ENCODE results near the gene ALK. TPM values are rescaled to one million over a fixed set of nuclear protein-coding genes. Genes with fewer than 3 reads are reported as not detected.

ALK gene
- total and polyA plus RNA-seq, 2 donors (not counting 1 experiment from before 2014, with no cell fraction given): not detected

DNA sequence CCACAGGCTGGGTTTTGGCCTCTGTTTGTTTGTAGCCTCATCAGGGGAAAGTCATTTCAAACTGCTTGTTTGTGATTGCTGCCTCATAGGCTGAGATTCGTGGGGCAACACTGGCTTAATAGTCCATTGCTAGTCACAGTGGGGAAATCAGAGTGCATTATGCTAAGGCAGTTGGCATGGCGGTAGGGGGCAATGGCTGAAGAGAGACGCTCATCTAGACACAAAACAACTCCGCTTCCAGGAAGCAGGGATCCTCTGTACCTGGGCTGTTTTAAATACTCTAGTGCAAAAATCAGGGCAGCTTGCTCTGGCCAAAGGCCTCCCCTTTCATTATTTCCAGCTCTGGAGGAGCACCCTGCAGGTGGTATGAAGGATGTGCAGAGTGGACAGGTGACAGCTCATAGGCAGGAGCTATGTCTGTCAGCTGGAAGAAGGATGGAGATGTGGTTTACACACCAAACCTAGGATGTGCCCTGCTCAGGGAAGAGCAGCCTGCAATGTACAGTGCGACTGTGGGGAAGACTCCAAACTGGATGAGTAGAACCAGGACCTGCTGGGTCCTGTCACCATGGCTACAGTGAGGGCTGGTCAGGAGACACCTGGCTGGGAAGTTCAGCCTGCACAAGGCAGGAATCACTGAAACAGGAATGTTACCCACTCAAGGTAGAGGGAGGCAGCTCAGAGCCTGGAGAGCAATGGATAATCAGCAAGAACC lies 571.9 kb downstream of the ALK start:
- Mint-ChIP-seq H3K27me3 (peaks cover 24% of the 10 kb centered on the region), H3K4me1 (no peaks in the 10 kb centered on the region), H3K4me3 (no peak overlapping the region), H3K9me3 (ENCODE audit: insufficient read depth) (no peaks in the 10 kb centered on the region), H3K27ac (no peak overlapping the region)
- CTCF ChIA-PET: no interaction called here
- ATAC-seq (ENCODE audit: low read depth) (no peak), DNase-seq (no peak)
- peaks cover 0 to 3% (median 0%) of the 10 kb centered on the region in 4 experiments for H3K27me3 ChIP-seq (replicated peaks in 1 of 4; ENCODE audit: control extremely low read depth in 1 of 4, control insufficient read depth in 3 of 4, insufficient read depth in 4 of 4, low read length in 3 of 4)
- H3K36me3 ChIP-seq (replicated peaks in 1 of 2; ENCODE audit: control extremely low read depth in 1 of 2, control insufficient read depth in 1 of 2, extremely low read depth in 1 of 2, insufficient read depth in 2 of 2, low read length in 1 of 2): no peaks in the 10 kb centered on the region
- H3K4me1 ChIP-seq (ENCODE audit: control insufficient read depth in 2 of 2, insufficient read depth in 2 of 2, low read length in 2 of 2): no peaks in the 10 kb centered on the region
- H3K79me2 ChIP-seq (ENCODE audit: control insufficient read depth, insufficient read depth, low read length): no peaks in the 10 kb centered on the region
- H3K9ac ChIP-seq (ENCODE audit: low read length): no peak overlapping the region
- no peak overlapping the region for H3K4me2 ChIP-seq (replicated peaks; ENCODE audit: low read depth, low read length, poor library complexity, severe bottlenecking)
- no peaks in the 10 kb centered on the region for H3K9me3 ChIP-seq (ENCODE audit: control extremely low read depth in 1 of 3, control insufficient read depth in 2 of 3, insufficient read depth in 1 of 3, low read length in 2 of 3)
- intact Hi-C loops (cut with micrococcal nuclease): no loop called here
- H4K20me1 ChIP-seq (ENCODE audit: control insufficient read depth, insufficient read depth, low read length, poor library complexity, severe bottlenecking): no peaks in the 10 kb centered on the region
- POLR2A ChIA-PET: no interaction called here
- no peak overlapping the region for H3K27ac ChIP-seq (ENCODE audit: low read length in 2 of 2)
- no peak overlapping the region for H3K4me3 ChIP-seq (ENCODE audit: control extremely low read depth in 1 of 5, extremely low read depth in 1 of 5, insufficient read depth in 1 of 5, low read depth in 2 of 5, low read length in 4 of 5)
- WGBS (ENCODE audit: insufficient coverage): 93% methylated on average over 5 of the region's 5 CpGs
- no peak overlapping the region for H2AFZ ChIP-seq (ENCODE audit: insufficient read depth, low read depth, low read length, poor library complexity, severe bottlenecking)
- TF ChIP-seq EZH2 (IDR thresholded peaks at IDR 0.05; ENCODE audit: borderline replicate concordance, insufficient read depth, low read depth, low read length, poor library complexity, severe bottlenecking) (no peak), CTCF (IDR thresholded peaks at IDR 0.05) (no peak)

DNA sequence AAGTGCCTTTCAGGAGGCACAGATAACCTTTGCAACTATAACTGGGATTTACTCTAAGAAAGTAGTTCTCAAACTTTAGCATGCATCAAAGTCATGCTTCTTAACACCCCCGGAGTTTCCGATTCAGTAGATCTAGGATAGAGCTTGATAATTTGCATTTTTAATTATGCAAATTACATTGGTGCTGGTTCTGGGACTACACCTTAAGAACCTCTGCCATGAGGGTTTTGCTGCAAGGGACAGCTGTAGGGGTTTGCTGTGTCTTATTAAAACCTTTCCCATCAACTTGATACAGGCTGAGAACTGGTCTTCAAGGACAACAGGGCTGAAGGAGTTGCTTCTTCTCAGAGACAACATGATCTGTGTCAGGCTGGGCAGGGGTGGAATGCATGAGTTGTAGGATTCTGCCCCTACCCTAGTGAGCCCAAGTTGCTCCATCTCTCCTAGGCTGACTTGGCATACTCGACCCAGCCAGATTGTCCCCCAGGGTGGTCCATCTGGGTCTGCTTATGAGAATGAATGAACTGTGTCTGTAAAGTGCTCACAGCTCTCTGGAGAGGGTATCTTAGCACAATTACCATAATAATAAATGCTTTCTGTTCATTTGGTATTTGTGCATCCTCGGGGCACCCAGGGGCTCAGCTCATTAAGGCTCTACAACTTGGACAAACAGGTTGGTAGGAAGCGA lies 573.5 kb downstream of the ALK start:
- H3K4me1 Mint-ChIP-seq: no peaks in the 10 kb centered on the region
- H3K36me3 ChIP-seq (replicated peaks in 1 of 2; ENCODE audit: control extremely low read depth in 1 of 2, control insufficient read depth in 1 of 2, extremely low read depth in 1 of 2, insufficient read depth in 2 of 2, low read length in 1 of 2): no peaks in the 10 kb centered on the region
- H3K9me3 Mint-ChIP-seq (ENCODE audit: insufficient read depth): no peaks in the 10 kb centered on the region
- no peak overlapping the region for H3K4me3 ChIP-seq (ENCODE audit: control extremely low read depth in 1 of 5, extremely low read depth in 1 of 5, insufficient read depth in 1 of 5, low read depth in 2 of 5, low read length in 4 of 5)
- no peak overlapping the region for H3K27ac Mint-ChIP-seq
- CTCF ChIA-PET: no interaction called here
- ATAC-seq (ENCODE audit: low read depth) (no peak), DNase-seq (no peak)
- H3K79me2 ChIP-seq (ENCODE audit: control insufficient read depth, insufficient read depth, low read length): no peaks in the 10 kb centered on the region
- intact Hi-C loops (cut with micrococcal nuclease): no loop called here
- H2AFZ ChIP-seq (ENCODE audit: insufficient read depth, low read depth, low read length, poor library complexity, severe bottlenecking): no peak overlapping the region
- H4K20me1 ChIP-seq (ENCODE audit: control insufficient read depth, insufficient read depth, low read length, poor library complexity, severe bottlenecking): no peaks in the 10 kb centered on the region
- H3K27me3 Mint-ChIP-seq: peaks cover 22% of the 10 kb centered on the region
- H3K4me1 ChIP-seq (ENCODE audit: control insufficient read depth in 2 of 2, insufficient read depth in 2 of 2, low read length in 2 of 2): no peaks in the 10 kb centered on the region
- H3K9ac ChIP-seq (ENCODE audit: low read length): no peak overlapping the region
- POLR2A ChIA-PET: no interaction called here
- H3K9me3 ChIP-seq (ENCODE audit: control extremely low read depth in 1 of 3, control insufficient read depth in 2 of 3, insufficient read depth in 1 of 3, low read length in 2 of 3): no peaks in the 10 kb centered on the region
- H3K4me3 Mint-ChIP-seq: no peak overlapping the region
- TF ChIP-seq EZH2 (IDR thresholded peaks at IDR 0.05; ENCODE audit: borderline replicate concordance, insufficient read depth, low read depth, low read length, poor library complexity, severe bottlenecking) (no peak), CTCF (IDR thresholded peaks at IDR 0.05) (no peak)
- H3K4me2 ChIP-seq (replicated peaks; ENCODE audit: low read depth, low read length, poor library complexity, severe bottlenecking): no peak overlapping the region
- no peak overlapping the region for H3K27ac ChIP-seq (ENCODE audit: low read length in 2 of 2)
- WGBS (ENCODE audit: insufficient coverage): no CpG with 5 or more reads among the region's 5 CpGs
- H3K27me3 ChIP-seq (replicated peaks in 1 of 4; ENCODE audit: control extremely low read depth in 1 of 4, control insufficient read depth in 3 of 4, insufficient read depth in 4 of 4, low read length in 3 of 4): peaks cover 0 to 3% (median 0%) of the 10 kb centered on the region in 4 experiments
